Stimulated activated CD8-positive, alpha-beta memory T cell treated with anti-CD3 and anti-CD28 coated beads, Interleukin-2, amount 100 ng/mL, for 1 hour (primary cell): ENCODE data around the gene ACAP3.

Experiments
- DNase-seq, 2 donors: peaks; one replicate each; pipeline ENCODE4 v3.0.0-alpha.2; 2020; ENCODE audit warnings: low read depth in 2 of 2

ACAP3 gene

GRCh38 chr1:1315435-1315954 lies 7.8 kb upstream of the ACAP3 start:
- no peak for DNase-seq

- DNase-seq: no peak
These were observed 7.1 kb upstream of the ACAP3 start for GRCh38 chr1:1314678-1315335.

- DNase-seq: no peak
These were observed 6.5 kb upstream of the ACAP3 start for GRCh38 chr1:1314237-1314586.

- DNase-seq: no peak
These were observed 5.9 kb upstream of the ACAP3 start for GRCh38 chr1:1313500-1314236.

GRCh38 chr1:1312450-1313314 lies 5.0 kb upstream of the ACAP3 start:
- no peak for DNase-seq

GRCh38 chr1:1311107-1312104 lies 3.7 kb upstream of the ACAP3 start:
- DNase-seq: no peak

- no peak for DNase-seq
These were observed 2.8 kb upstream of the ACAP3 start for GRCh38 chr1:1310476-1311053.

- DNase-seq: no peak
These were observed 2.3 kb upstream of the ACAP3 start for GRCh38 chr1:1310109-1310385.

- no peak for DNase-seq
These were observed 1.8 kb upstream of the ACAP3 start for GRCh38 chr1:1309251-1310108.

- no peak for DNase-seq
These were observed 1.1 kb upstream of the ACAP3 start for GRCh38 chr1:1308756-1309250.

GRCh38 chr1:1307261-1307922 lies 338 bp downstream of the ACAP3 start:
- DNase-seq: no peak

GRCh38 chr1:1306661-1307260 lies 969 bp downstream of the ACAP3 start:
- no peak for DNase-seq

GRCh38 chr1:1306070-1306660 lies 1.6 kb downstream of the ACAP3 start:
- no peak for DNase-seq

GRCh38 chr1:1305300-1306069 lies 2.2 kb downstream of the ACAP3 start:
- DNase-seq: peak; percentile 61 to 62

GRCh38 chr1:1304331-1305299 lies 3.1 kb downstream of the ACAP3 start:
- DNase-seq: no peak

GRCh38 chr1:1303736-1304135 lies 4.0 kb downstream of the ACAP3 start:
- DNase-seq: no peak
